Epidermal melanocyte (primary cell): ENCODE data around the gene PAFAH1B2.

ENCODE experiments used
- DNase-seq: peaks from one replicate; pipeline ENCODE4 v3.0.0; 2011; ENCODE audit warnings: low spot score; ENCODE audit not compliant: insufficient read length

The PAFAH1B2 gene

GRCh38 chr11:117220568-117220967 is 76.5 kb downstream of the PAFAH1B2 start:
- no peak for DNase-seq

GRCh38 chr11:117220999-117221774 is 77.1 kb downstream of the PAFAH1B2 start:
- no peak for DNase-seq

- DNase-seq, result no peak
These were observed 77.9 kb downstream of the PAFAH1B2 start for GRCh38 chr11:117221775-117222517.

- no peak for DNase-seq
These were observed 79.1 kb downstream of the PAFAH1B2 start for GRCh38 chr11:117222991-117223740.

- DNase-seq, result no peak
These were observed 79.9 kb downstream of the PAFAH1B2 start for GRCh38 chr11:117223741-117224689.

GRCh38 chr11:117225553-117226170 is 81.6 kb downstream of the PAFAH1B2 start:
- DNase-seq, result no peak
